SKM-1 treated with dmso at 0.1 percent for 144 hours (cell line): Measurements from ENCODE around the gene TUBA8.
A peak's percentile ranks its signal among the peaks of the same experiment; 100 is the strongest.
"Not testable (repeated sequence)": the region's sequence is repeated elsewhere in the genome, so short reads cannot be mapped to it uniquely, and the experiment has no call there.

Experiments used
- DNase-seq: peaks from one replicate; lab custom pipeline; 2025; ENCODE audit not compliant: unreplicated experiment; lab: John Stamatoyannopoulos, UW

Gene TUBA8

GRCh38 chr22:18104566-18104965 lies 6.0 kb upstream of the TUBA8 start:
- no peak for DNase-seq

GRCh38 chr22:18105981-18106380 lies 4.6 kb upstream of the TUBA8 start:
- not testable (repeated sequence) for DNase-seq

- not testable (repeated sequence) for DNase-seq
Measured at GRCh38 chr22:18106550-18107341, 3.9 kb upstream of the TUBA8 start.

- no peak for DNase-seq
Measured at GRCh38 chr22:18108187-18108586, 2.4 kb upstream of the TUBA8 start.

- no peak for DNase-seq
Measured at GRCh38 chr22:18109410-18110193, 1.0 kb upstream of the TUBA8 start.

GRCh38 chr22:18110954-18111758 lies 547 bp downstream of the TUBA8 start:
- no peak for DNase-seq

GRCh38 chr22:18111759-18112330 lies 1.2 kb downstream of the TUBA8 start:
- DNase-seq: no peak

- no peak for DNase-seq
Measured at GRCh38 chr22:18112440-18112839, 1.8 kb downstream of the TUBA8 start.

- DNase-seq: peak; percentile 61
Measured at GRCh38 chr22:18113680-18114394, 3.2 kb downstream of the TUBA8 start.

GRCh38 chr22:18114495-18114894 lies 3.9 kb downstream of the TUBA8 start:
- DNase-seq: no peak

GRCh38 chr22:18114976-18115652 lies 4.5 kb downstream of the TUBA8 start:
- DNase-seq: no peak

- DNase-seq: no peak
Measured at GRCh38 chr22:18115906-18116371, 5.3 kb downstream of the TUBA8 start.

GRCh38 chr22:18116634-18117033 lies 6.0 kb downstream of the TUBA8 start:
- no peak for DNase-seq

GRCh38 chr22:18118345-18118915 lies 7.8 kb downstream of the TUBA8 start:
- no peak for DNase-seq

GRCh38 chr22:18119409-18120110 lies 9.0 kb downstream of the TUBA8 start:
- no peak for DNase-seq

GRCh38 chr22:18120857-18121256 lies 10.2 kb downstream of the TUBA8 start:
- DNase-seq: no peak

- DNase-seq: no peak
Measured at GRCh38 chr22:18121506-18121905, 10.9 kb downstream of the TUBA8 start.

GRCh38 chr22:18121954-18122554 lies 11.4 kb downstream of the TUBA8 start:
- no peak for DNase-seq
